HepG2 (cell line): Measurements from ENCODE around the gene ZNF605. TPM values are rescaled to one million over a fixed set of nuclear protein-coding genes. Genes with fewer than 3 reads are reported as not detected.

Experiments used
- ATAD3A ChIP-seq: sonication (generic); formaldehyde crosslinking; IDR thresholded peaks from 2 replicates; pipeline ENCODE4 v1.4.0; 2020; ENCODE audit warnings: missing genetic modification reagents
- CEBPZ ChIP-seq: IDR thresholded peaks from 2 replicates; pipeline ENCODE4 v1.6.1; 2012; ENCODE audit warnings: low read length, improper control_type of control experiment
- KDM3A ChIP-seq: IDR thresholded peaks from 2 replicates; pipeline ENCODE4 v1.6.1; 2018; ENCODE audit warnings: low read depth, missing compliant biosample characterization
- KMT2A ChIP-seq: sonication (generic); formaldehyde crosslinking; IDR thresholded peaks from 2 replicates; pipeline ENCODE4 v1.4.0; 2020; ENCODE audit warnings: missing genetic modification reagents
- NFYC ChIP-seq: IDR thresholded peaks from 2 replicates; pipeline ENCODE4 v1.6.1; 2016; ENCODE audit warnings: missing genetic modification reagents, missing compliant biosample characterization
- NKX3-1 ChIP-seq: sonication (generic); formaldehyde crosslinking; IDR thresholded peaks from 2 replicates; pipeline ENCODE4 v1.5.0; 2020; ENCODE audit warnings: missing genetic modification reagents
- SOX13 ChIP-seq, 3 experiments: fragments of 450-650 bp in 1 of 3; sonication (generic) in 1 of 3; formaldehyde crosslinking in 1 of 3; IDR thresholded peaks in 2 of 3; conservative IDR thresholded peaks in 1 of 3; 2 replicates each; pipeline versions ENCODE4 v1.5.0 to v1.6.1; 2016 to 2020; ENCODE audit warnings: antibody characterized with exemption in 1 of 3, mild to moderate bottlenecking in 1 of 3, missing compliant biosample characterization in 1 of 3, missing genetic modification reagents in 1 of 3, moderate library complexity in 1 of 3
- THAP11 ChIP-seq: IDR thresholded peaks from 2 replicates; pipeline ENCODE4 v1.6.1; 2016; ENCODE audit warnings: missing biosample characterization, missing genetic modification reagents
- ZBTB38 ChIP-seq: sonication (generic); formaldehyde crosslinking; IDR thresholded peaks from 2 replicates; pipeline ENCODE4 v1.5.1; 2020; ENCODE audit warnings: mild to moderate bottlenecking, missing genetic modification reagents
- ZBTB7B ChIP-seq: sonication (generic); formaldehyde crosslinking; IDR thresholded peaks from 2 replicates; pipeline ENCODE4 v1.4.0; 2020; ENCODE audit warnings: missing genetic modification reagents
- ZFP62 ChIP-seq: sonication (generic); formaldehyde crosslinking; IDR thresholded peaks from 2 replicates; pipeline ENCODE4 v1.4.0; 2020; ENCODE audit warnings: missing genetic modification reagents
- ZFP90 ChIP-seq: sonication (generic); formaldehyde crosslinking; IDR thresholded peaks from 2 replicates; pipeline ENCODE4 v1.8.0; 2022; ENCODE audit warnings: missing genetic modification reagents, mild to moderate bottlenecking, inconsistent platforms, borderline replicate concordance
- ZNF101 ChIP-seq: sonication (generic); formaldehyde crosslinking; IDR thresholded peaks from 2 replicates; pipeline ENCODE4 v1.4.0; 2020; ENCODE audit warnings: mild to moderate bottlenecking, low read depth, missing genetic modification reagents, borderline replicate concordance
- ZNF136 ChIP-seq: sonication (generic); formaldehyde crosslinking; IDR thresholded peaks from 2 replicates; pipeline ENCODE4 v1.8.1; 2022; ENCODE audit warnings: low read depth, mild to moderate bottlenecking, moderate library complexity, missing genetic modification reagents
- ZNF670 ChIP-seq: sonication (generic); formaldehyde crosslinking; IDR thresholded peaks from 2 replicates; pipeline ENCODE4 v1.8.0; 2022; ENCODE audit warnings: mild to moderate bottlenecking, missing genetic modification reagents, borderline replicate concordance
- ZNF766 ChIP-seq: sonication (generic); formaldehyde crosslinking; IDR thresholded peaks from 2 replicates; pipeline ENCODE4 v1.5.0; 2020; ENCODE audit warnings: missing genetic modification reagents, borderline replicate concordance
- polyA plus RNA-seq, 8 experiments: library from polyadenylated mRNA; depleted of rRNA in 3 of 8; stranded (reverse) in 7 of 8; unstranded in 1 of 8; fragments of >200 nt; fragmentation: Illumina TruSeq in 4 of 8; extraction: Trizol in 4 of 8; gene quantifications; 2 replicates each; pipeline versions ENCODE4 v1.2.1 to v1.2.3, GENCODE V29; 2011 to 2016; ENCODE audit warnings: low read depth in 4 of 8, missing spikeins in 1 of 8, mixed read lengths in 1 of 8; ENCODE audit not compliant: insufficient read depth in 1 of 8
- total RNA-seq, 5 experiments: library from RNA; depleted of rRNA; stranded (reverse); fragments of >200 nt; fragmentation: Illumina TruSeq; extraction: Trizol; gene quantifications; 2 replicates each; pipeline ENCODE4 v1.2.3, GENCODE V29; 2016; ENCODE audit warnings: low read depth in 1 of 5
- TF ChIP-seq, protein P1 (sequence below): sonication (generic); formaldehyde crosslinking; IDR thresholded peaks from 2 replicates; pipeline ENCODE4 v1.4.0; 2020; ENCODE audit warnings: missing genetic modification reagents, borderline replicate concordance
- TF ChIP-seq, protein P2 (sequence below): sonication (generic); formaldehyde crosslinking; IDR thresholded peaks from 2 replicates; pipeline ENCODE4 v1.5.1; 2020; ENCODE audit warnings: missing genetic modification reagents, mild to moderate bottlenecking, borderline replicate concordance
- TF ChIP-seq, protein P3 (sequence below): sonication (generic); formaldehyde crosslinking; IDR thresholded peaks from 2 replicates; pipeline ENCODE4 v1.4.0; 2020; ENCODE audit warnings: low read depth, mild to moderate bottlenecking, missing genetic modification reagents

ZNF605 gene
- total and polyA plus RNA-seq, 2 of the 13 experiments (the other 11 are each of a cell fraction or from before 2014, with no cell fraction given) = 6.7 to 6.8 TPM

DNA sequence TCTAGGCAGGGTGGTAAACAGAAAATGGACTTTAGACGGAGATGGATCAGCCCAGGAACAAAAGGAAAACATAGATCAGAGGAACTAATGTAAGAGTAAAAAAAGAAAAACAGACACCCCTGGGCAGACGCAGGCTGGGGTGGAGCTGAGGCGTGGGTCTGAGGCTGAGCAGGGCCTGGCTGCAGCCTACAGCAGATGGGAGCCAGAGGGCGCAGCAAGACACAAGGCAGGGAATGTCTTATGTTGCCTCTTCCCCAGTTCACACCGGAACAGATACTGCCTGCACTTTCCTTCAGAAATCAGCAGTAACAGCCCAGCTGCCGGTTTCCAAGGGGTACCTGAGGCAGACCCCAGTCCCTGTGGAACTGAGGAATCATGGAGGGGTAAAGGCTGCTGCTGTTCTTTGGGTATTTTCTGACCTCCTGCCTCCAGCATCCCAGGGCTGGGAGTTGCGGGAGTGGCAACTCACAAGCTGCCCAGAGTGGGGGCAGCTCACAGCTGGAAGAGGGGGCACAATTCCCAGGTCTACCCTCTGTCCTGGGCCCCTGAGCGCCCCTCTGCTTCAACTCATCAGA is 9.8 kb downstream of the ZNF605 start (continued):
- no peak for TF ChIP-seq ATAD3A (CRISPR knock-in tag)
- no peak for TF ChIP-seq THAP11 (CRISPR knock-in tag)
- TF ChIP-seq, protein P1, sequence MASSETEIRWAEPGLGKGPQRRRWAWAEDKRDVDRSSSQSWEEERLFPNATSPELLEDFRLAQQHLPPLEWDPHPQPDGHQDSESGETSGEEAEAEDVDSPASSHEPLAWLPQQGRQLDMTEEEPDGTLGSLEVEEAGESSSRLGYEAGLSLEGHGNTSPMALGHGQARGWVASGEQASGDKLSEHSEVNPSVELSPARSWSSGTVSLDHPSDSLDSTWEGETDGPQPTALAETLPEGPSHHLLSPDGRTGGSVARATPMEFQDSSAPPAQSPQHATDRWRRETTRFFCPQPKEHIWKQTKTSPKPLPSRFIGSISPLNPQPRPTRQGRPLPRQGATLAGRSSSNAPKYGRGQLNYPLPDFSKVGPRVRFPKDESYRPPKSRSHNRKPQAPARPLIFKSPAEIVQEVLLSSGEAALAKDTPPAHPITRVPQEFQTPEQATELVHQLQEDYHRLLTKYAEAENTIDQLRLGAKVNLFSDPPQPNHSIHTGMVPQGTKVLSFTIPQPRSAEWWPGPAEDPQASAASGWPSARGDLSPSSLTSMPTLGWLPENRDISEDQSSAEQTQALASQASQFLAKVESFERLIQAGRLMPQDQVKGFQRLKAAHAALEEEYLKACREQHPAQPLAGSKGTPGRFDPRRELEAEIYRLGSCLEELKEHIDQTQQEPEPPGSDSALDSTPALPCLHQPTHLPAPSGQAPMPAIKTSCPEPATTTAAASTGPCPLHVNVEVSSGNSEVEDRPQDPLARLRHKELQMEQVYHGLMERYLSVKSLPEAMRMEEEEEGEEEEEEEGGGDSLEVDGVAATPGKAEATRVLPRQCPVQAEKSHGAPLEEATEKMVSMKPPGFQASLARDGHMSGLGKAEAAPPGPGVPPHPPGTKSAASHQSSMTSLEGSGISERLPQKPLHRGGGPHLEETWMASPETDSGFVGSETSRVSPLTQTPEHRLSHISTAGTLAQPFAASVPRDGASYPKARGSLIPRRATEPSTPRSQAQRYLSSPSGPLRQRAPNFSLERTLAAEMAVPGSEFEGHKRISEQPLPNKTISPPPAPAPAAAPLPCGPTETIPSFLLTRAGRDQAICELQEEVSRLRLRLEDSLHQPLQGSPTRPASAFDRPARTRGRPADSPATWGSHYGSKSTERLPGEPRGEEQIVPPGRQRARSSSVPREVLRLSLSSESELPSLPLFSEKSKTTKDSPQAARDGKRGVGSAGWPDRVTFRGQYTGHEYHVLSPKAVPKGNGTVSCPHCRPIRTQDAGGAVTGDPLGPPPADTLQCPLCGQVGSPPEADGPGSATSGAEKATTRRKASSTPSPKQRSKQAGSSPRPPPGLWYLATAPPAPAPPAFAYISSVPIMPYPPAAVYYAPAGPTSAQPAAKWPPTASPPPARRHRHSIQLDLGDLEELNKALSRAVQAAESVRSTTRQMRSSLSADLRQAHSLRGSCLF (CRISPR knock-in tag) = no peak
- TF ChIP-seq ZNF101 (CRISPR knock-in tag) = no peak
- TF ChIP-seq ZFP90 (CRISPR knock-in tag) = no peak
- no peak for TF ChIP-seq ZNF670 (CRISPR knock-in tag)
- no peak for TF ChIP-seq ZBTB38 (CRISPR knock-in tag)
- TF ChIP-seq, protein P2, sequence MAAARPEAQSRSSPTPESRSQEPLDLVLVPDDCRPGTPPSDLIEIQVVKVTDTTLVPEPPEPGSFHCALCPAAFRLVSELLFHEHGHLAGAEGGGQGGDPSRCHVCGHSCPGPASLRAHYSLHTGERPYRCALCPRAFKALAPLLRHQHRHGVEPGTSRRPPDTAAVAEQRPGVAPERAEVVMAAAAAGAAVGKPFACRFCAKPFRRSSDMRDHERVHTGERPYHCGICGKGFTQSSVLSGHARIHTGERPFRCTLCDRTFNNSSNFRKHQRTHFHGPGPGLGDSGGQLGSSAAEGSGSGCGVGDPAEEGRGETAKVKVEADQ (CRISPR knock-in tag) = no peak
- no peak for TF ChIP-seq ZNF766
- no peak for TF ChIP-seq KDM3A (CRISPR knock-in tag)
- no peak for TF ChIP-seq NFYC (CRISPR knock-in tag)
- TF ChIP-seq SOX13 (IDR thresholded peaks at IDR 0.05) = no peak
- TF ChIP-seq SOX13 (CRISPR knock-in tag; conservative IDR thresholded peaks at IDR 0.05 in 1 of 2, IDR thresholded peaks at IDR 0.05 in 1 of 2) = 0 out of 4 replicates have a peak, but pooled peaks of 1 of the 2 experiments have one; percentile 19
- TF ChIP-seq KMT2A (CRISPR knock-in tag) = no peak
- TF ChIP-seq, protein P3, sequence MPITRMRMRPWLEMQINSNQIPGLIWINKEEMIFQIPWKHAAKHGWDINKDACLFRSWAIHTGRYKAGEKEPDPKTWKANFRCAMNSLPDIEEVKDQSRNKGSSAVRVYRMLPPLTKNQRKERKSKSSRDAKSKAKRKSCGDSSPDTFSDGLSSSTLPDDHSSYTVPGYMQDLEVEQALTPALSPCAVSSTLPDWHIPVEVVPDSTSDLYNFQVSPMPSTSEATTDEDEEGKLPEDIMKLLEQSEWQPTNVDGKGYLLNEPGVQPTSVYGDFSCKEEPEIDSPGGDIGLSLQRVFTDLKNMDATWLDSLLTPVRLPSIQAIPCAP (CRISPR knock-in tag) = no peak
- no peak for TF ChIP-seq NKX3-1 (CRISPR knock-in tag)
- TF ChIP-seq ZNF136 = no peak
- no peak for TF ChIP-seq CEBPZ
- no peak for TF ChIP-seq ZBTB7B (CRISPR knock-in tag)
- TF ChIP-seq ZFP62 (CRISPR knock-in tag) = no peak
